Mucosa of stomach (tissue), 1 donor: ENCODE data around the gene CARD14.

Experiments
- H3K27me3 ChIP-seq: one replicate; pipeline ENCODE4 v1.7.0; 2013; ENCODE audit warnings: mild to moderate bottlenecking, low read length; ENCODE audit not compliant: control insufficient read depth, insufficient read depth
- H3K36me3 ChIP-seq: one replicate; pipeline ENCODE4 v1.7.0; 2013; ENCODE audit warnings: low read length; ENCODE audit not compliant: control insufficient read depth, insufficient read depth
- H3K4me1 ChIP-seq: one replicate; pipeline ENCODE4 v1.7.0; 2013; ENCODE audit warnings: mild to moderate bottlenecking, low read length; ENCODE audit not compliant: control insufficient read depth, insufficient read depth
- H3K4me3 ChIP-seq: one replicate; pipeline ENCODE4 v1.7.0; 2013; ENCODE audit warnings: low read length
- H3K9ac ChIP-seq: one replicate; pipeline ENCODE4 v1.7.0; 2013; ENCODE audit warnings: mild to moderate bottlenecking, low read length, moderate library complexity
- H3K9me3 ChIP-seq: one replicate; pipeline ENCODE4 v1.7.0; 2013; ENCODE audit warnings: mild to moderate bottlenecking, low read length, moderate library complexity; ENCODE audit not compliant: control insufficient read depth
- donor health status: Pancreatic carcinoma.

The CARD14 gene

GRCh38 chr17:80137131-80137530 lies 32.7 kb upstream of the CARD14 start:
- Histone ChIP-seq H3K9ac (no peak overlapping the region), H3K4me1 (no peaks in the 10 kb centered on the region), H3K36me3 (peaks cover 14% of the 10 kb centered on the region), H3K27me3 (no peaks in the 10 kb centered on the region), H3K9me3 (no peaks in the 10 kb centered on the region), H3K4me3 (no peak overlapping the region)

DNA sequence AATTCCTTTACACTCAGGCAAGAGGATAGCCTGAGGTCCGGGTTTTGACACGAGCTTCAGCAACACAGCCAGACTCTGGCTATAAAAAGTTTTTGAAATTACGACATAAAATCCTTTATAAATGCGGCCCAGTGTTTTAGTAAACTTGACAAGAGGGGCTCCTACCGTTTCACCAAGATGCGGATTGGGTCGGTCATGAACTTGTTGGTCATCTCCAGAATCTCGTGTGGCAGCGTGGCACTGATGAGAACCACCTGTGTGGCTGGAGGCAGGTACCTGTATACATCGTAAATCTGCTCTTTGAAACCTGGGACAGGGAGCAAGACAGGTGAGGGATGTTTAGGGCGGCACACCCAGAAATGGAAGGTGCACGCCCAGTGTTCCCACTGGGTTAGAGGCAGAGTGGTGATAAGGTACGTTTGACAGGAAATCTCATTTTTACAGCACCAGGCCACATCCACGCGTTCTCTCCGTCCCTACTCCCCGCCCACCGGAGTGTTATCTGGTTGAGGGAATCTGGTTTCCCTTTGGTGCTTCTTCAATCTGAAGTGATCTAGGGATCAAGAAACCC lies 30.9 kb upstream of the CARD14 start:
- Histone ChIP-seq H3K36me3 (peaks cover 14% of the 10 kb centered on the region), H3K9me3 (no peaks in the 10 kb centered on the region), H3K9ac (no peak overlapping the region), H3K4me3 (no peak overlapping the region), H3K27me3 (no peaks in the 10 kb centered on the region), H3K4me1 (no peaks in the 10 kb centered on the region)

DNA sequence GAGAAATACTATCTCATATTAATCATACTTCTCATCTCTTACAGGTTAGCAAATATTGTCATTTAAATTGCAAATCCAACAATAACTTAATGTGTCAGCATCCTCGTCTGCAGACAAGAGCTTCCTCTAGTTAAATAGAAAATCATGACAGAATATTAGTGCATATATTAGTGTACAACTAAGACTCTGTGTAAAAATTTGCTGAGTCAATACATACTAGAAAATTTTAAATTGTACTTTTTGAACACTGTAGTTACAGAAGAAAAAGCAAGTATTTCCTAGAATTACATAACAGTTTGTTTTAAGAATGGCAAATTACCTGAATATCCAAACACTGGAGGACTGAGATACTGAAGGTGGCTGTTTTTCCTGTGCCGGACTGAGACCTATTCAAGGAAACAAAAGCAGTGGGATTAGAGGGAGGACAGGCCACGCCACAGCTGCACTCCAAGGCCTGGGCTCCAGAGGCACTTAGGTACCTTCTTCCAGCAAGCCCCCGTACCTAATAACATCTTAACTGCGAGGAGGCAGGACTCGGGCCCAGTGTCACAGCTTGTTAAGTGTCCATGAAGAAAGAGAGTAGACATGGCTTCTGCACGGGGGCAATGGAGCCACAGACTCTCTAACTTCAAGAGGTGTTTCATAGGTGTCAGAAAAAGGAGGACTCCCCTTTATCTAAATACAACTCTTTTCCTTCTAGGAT lies 28.2 kb upstream of the CARD14 start:
- peaks cover 14% of the 10 kb centered on the region for H3K36me3 ChIP-seq
- H3K9ac ChIP-seq, result no peak overlapping the region
- peaks cover 5% of the 10 kb centered on the region for H3K4me1 ChIP-seq
- H3K27me3 ChIP-seq, result no peaks in the 10 kb centered on the region
- H3K9me3 ChIP-seq, result no peaks in the 10 kb centered on the region
- H3K4me3 ChIP-seq, result no peak overlapping the region

GRCh38 chr17:80142929-80143328 lies 26.9 kb upstream of the CARD14 start:
- no peaks in the 10 kb centered on the region for H3K9me3 ChIP-seq
- H3K4me1 ChIP-seq, result peaks cover 6% of the 10 kb centered on the region
- H3K4me3 ChIP-seq, result no peak overlapping the region
- peaks cover 7% of the 10 kb centered on the region for H3K36me3 ChIP-seq
- no peak overlapping the region for H3K9ac ChIP-seq
- no peaks in the 10 kb centered on the region for H3K27me3 ChIP-seq

GRCh38 chr17:80145076-80146075 lies 24.5 kb upstream of the CARD14 start:
- H3K9ac ChIP-seq, result peak overlapping the region; percentile 78
- H3K9me3 ChIP-seq, result no peaks in the 10 kb centered on the region
- H3K27me3 ChIP-seq, result no peaks in the 10 kb centered on the region
- H3K4me3 ChIP-seq, result peak overlapping the region; percentile 77
- no peaks in the 10 kb centered on the region for H3K36me3 ChIP-seq
- peaks cover 9% of the 10 kb centered on the region for H3K4me1 ChIP-seq

GRCh38 chr17:80146121-80147034 lies 23.5 kb upstream of the CARD14 start:
- Histone ChIP-seq H3K4me1 (peaks cover 9% of the 10 kb centered on the region), H3K4me3 (peak overlapping the region; percentile 77), H3K36me3 (no peaks in the 10 kb centered on the region), H3K9me3 (no peaks in the 10 kb centered on the region), H3K9ac (peak overlapping the region; percentile 78), H3K27me3 (no peaks in the 10 kb centered on the region)

- Histone ChIP-seq H3K36me3 (no peaks in the 10 kb centered on the region), H3K4me3 (peak within 1 kb of the TSS; percentile 77), H3K4me1 (peaks cover 9% of the 10 kb centered on the region), H3K9ac (peak within 1 kb of the TSS; percentile 93), H3K27me3 (no peaks in the 10 kb centered on the region), H3K9me3 (no peaks in the 10 kb centered on the region)
These were observed 22.6 kb upstream of the CARD14 start, which contains the start of gene EIF4A3 for GRCh38 chr17:80147035-80147822. Gene EIF4A3 (minus strand): TSS chr17:80147128. CDS start chr17:80146961, 167 bp downstream.

DNA sequence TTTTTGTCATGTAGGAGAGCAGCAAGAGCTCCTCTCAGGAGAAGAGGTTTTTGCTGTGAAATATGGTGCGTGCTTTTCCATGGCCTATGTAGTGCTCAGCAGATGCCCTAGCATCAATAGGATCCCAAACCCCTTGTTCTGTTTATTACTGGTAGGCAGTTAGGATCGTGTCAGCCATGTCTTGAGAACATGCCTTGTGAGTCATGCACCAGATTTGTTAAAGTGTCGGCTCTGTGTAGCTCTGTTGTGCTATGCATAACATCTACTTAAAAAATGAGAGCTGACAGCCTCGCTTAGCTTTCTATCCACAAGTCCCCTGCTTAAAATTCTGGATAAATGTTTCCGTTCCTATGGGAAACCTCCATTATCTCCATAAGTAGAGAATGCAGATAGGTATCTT lies 18.5 kb upstream of the CARD14 start:
- peaks cover 4% of the 10 kb centered on the region for H3K4me1 ChIP-seq
- H3K27me3 ChIP-seq, result no peaks in the 10 kb centered on the region
- H3K4me3 ChIP-seq, result no peak overlapping the region
- no peaks in the 10 kb centered on the region for H3K36me3 ChIP-seq
- H3K9me3 ChIP-seq, result no peaks in the 10 kb centered on the region
- H3K9ac ChIP-seq, result no peak overlapping the region

DNA sequence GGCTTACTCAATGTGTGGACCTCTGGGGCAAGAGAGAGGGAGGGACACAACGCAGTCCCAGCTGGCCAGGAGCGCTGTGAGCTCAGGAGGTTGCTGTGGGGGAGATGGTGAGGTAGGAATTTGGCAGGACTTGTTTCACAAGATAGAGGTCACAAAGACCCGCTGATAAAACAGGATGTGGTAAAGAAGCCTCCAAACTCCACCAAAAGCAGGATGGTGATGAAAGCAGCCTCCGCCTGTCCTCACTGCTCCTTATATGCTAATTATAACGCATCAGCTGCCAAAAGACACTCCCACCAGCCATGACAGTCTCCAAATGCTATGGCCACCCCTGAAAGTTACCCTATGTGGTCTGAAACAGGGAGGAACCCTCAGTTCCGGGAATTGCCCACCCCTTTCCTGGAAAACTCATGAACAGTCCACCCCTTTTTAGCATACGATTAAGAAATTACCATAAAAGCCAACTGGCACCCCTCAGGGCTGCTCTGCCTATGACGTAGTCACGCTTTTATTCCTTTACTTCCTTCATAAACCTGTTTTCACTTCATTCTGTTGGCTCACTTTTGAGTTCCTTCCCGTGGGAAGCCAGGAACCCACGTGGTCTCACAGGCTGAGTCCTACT lies 17.6 kb upstream of the CARD14 start:
- Histone ChIP-seq H3K9me3 (no peaks in the 10 kb centered on the region), H3K4me1 (peaks cover 4% of the 10 kb centered on the region), H3K36me3 (no peaks in the 10 kb centered on the region), H3K4me3 (no peak overlapping the region), H3K27me3 (no peaks in the 10 kb centered on the region), H3K9ac (no peak overlapping the region)

DNA sequence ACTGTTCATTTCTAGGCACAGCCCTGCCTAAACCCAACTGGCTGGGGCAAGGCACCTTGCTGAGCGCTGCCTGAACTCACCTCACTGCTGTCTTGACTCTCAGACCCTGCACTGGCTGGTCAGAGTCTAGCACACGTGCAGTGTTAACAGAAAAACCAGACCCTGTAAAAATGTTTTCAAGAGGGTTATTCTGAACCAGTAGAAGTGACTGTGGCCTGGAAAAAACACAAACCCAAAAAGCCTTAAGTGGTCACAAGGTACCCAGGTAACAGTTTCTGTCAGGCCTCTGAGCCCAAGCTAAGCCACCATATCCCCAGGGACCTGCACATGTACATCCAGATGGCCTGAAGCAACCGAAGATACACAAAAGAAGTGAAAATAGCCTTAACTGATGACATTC lies 16.8 kb upstream of the CARD14 start:
- no peaks in the 10 kb centered on the region for H3K9me3 ChIP-seq
- H3K36me3 ChIP-seq, result no peaks in the 10 kb centered on the region
- H3K9ac ChIP-seq, result no peak overlapping the region
- no peaks in the 10 kb centered on the region for H3K27me3 ChIP-seq
- no peak overlapping the region for H3K4me3 ChIP-seq
- peaks cover 3% of the 10 kb centered on the region for H3K4me1 ChIP-seq
